Esophagus squamous epithelium (tissue), 4 donors: ENCODE results near the gene GPR87.

ENCODE experiments used
- CTCF ChIP-seq, 6 experiments: fragments of 450-650 bp in 4 of 6; fragments of 200-600 bp in 2 of 6; sonication (generic) in 2 of 6; IDR thresholded peaks; one replicate each; pipeline ENCODE4 v1.5.1; 2016 to 2019; ENCODE audit warnings: antibody characterized with exemption in 6 of 6, mild to moderate bottlenecking in 4 of 6, moderate library complexity in 4 of 6
- POLR2A ChIP-seq, 4 donors: fragments of 450-650 bp; IDR thresholded peaks; one replicate each; pipeline ENCODE4 v1.6.1; 2017; ENCODE audit warnings: antibody characterized with exemption in 4 of 4, mild to moderate bottlenecking in 4 of 4, moderate library complexity in 3 of 4

- TF ChIP-seq CTCF (IDR thresholded peaks at IDR 0.05) (no peak), POLR2A (IDR thresholded peaks at IDR 0.05) (no peak)
These were observed 2.0 kb downstream of the GPR87 start for GRCh38 chr3:151314593-151314992.
